Mesendoderm (in vitro differentiated cells): ENCODE results near the gene NR2F1-AS1.

Experiments used
- DNase-seq: peaks from one replicate; pipeline ENCODE4 v3.0.0; 2013
- H2AK5ac ChIP-seq: 2 replicates; pipeline ENCODE4 v1.6.1; 2013; ENCODE audit warnings: low read length, inconsistent platforms
- H2BK120ac ChIP-seq: 2 replicates; pipeline ENCODE4 v1.6.1; 2013; ENCODE audit warnings: low read depth, mild to moderate bottlenecking, low read length, moderate library complexity, mixed read lengths
- H2BK15ac ChIP-seq: replicated peaks from 2 replicates; pipeline ENCODE4 v1.6.1; 2013; ENCODE audit warnings: low read depth, mild to moderate bottlenecking, moderate library complexity
- H2BK5ac ChIP-seq: 2 replicates; pipeline ENCODE4 v1.6.1; 2013; ENCODE audit warnings: low read length, inconsistent platforms
- H3K18ac ChIP-seq: 2 replicates; pipeline ENCODE4 v1.6.1; 2013; ENCODE audit warnings: mild to moderate bottlenecking, low read length, mixed read lengths
- H3K23ac ChIP-seq: one replicate; pipeline ENCODE4 v1.6.1; 2013; ENCODE audit warnings: low read length
- H3K27ac ChIP-seq: 2 replicates; pipeline ENCODE4 v1.5.1; 2013; ENCODE audit warnings: low read depth, mild to moderate bottlenecking, inconsistent platforms, low read length, moderate library complexity
- H3K27me3 ChIP-seq: 2 replicates; pipeline ENCODE4 v1.6.1; 2013; ENCODE audit warnings: low read length, control low read depth, mild to moderate bottlenecking, inconsistent platforms; ENCODE audit not compliant: insufficient read depth, poor library complexity
- H3K36me3 ChIP-seq: 2 replicates; pipeline ENCODE4 v1.6.1; 2013; ENCODE audit warnings: low read length, inconsistent platforms; ENCODE audit not compliant: control insufficient read depth, insufficient read depth
- H3K4ac ChIP-seq: one replicate; pipeline ENCODE4 v1.6.1; 2013; ENCODE audit warnings: low read depth, mild to moderate bottlenecking, low read length, moderate library complexity
- H3K4me1 ChIP-seq: 2 replicates; pipeline ENCODE4 v1.6.1; 2013; ENCODE audit warnings: low read depth, low read length, inconsistent platforms; ENCODE audit not compliant: control insufficient read depth
- H3K4me2 ChIP-seq: 2 replicates; pipeline ENCODE4 v1.6.1; 2013; ENCODE audit warnings: low read length
- H3K4me3 ChIP-seq: 2 replicates; pipeline ENCODE4 v1.5.1; 2013; ENCODE audit warnings: mild to moderate bottlenecking, low read length
- H3K56ac ChIP-seq: one replicate; pipeline ENCODE4 v1.6.1; 2013; ENCODE audit warnings: low read length
- H3K79me1 ChIP-seq: 2 replicates; pipeline ENCODE4 v1.6.1; 2013; ENCODE audit warnings: low read length, inconsistent platforms
- H3K79me2 ChIP-seq: 2 replicates; pipeline ENCODE4 v1.6.1; 2013; ENCODE audit warnings: mild to moderate bottlenecking, low read length; ENCODE audit not compliant: control insufficient read depth, insufficient read depth
- H3K9ac ChIP-seq: 2 replicates; pipeline ENCODE4 v1.6.1; 2013; ENCODE audit warnings: low read length, inconsistent platforms
- H4K5ac ChIP-seq: one replicate; pipeline ENCODE4 v1.6.1; 2013; ENCODE audit warnings: low read length
- H4K8ac ChIP-seq: one replicate; pipeline ENCODE4 v1.6.1; 2013; ENCODE audit warnings: low read depth, mild to moderate bottlenecking, control low read depth, low read length, moderate library complexity
- WGBS: extraction: QIAGEN DNeasy Blood & Tissue Kit; methylation state at CpG from one replicate; pipeline ENCODE4 v1.1.7; 2013; ENCODE audit warnings: low lambda C conversion rate, missing lambda C conversion rate; ENCODE audit not compliant: insufficient coverage; ENCODE audit errors: extremely low coverage; 5-methylcytosine and 5-hydroxymethylcytosine counted together

Gene NR2F1-AS1

DNA sequence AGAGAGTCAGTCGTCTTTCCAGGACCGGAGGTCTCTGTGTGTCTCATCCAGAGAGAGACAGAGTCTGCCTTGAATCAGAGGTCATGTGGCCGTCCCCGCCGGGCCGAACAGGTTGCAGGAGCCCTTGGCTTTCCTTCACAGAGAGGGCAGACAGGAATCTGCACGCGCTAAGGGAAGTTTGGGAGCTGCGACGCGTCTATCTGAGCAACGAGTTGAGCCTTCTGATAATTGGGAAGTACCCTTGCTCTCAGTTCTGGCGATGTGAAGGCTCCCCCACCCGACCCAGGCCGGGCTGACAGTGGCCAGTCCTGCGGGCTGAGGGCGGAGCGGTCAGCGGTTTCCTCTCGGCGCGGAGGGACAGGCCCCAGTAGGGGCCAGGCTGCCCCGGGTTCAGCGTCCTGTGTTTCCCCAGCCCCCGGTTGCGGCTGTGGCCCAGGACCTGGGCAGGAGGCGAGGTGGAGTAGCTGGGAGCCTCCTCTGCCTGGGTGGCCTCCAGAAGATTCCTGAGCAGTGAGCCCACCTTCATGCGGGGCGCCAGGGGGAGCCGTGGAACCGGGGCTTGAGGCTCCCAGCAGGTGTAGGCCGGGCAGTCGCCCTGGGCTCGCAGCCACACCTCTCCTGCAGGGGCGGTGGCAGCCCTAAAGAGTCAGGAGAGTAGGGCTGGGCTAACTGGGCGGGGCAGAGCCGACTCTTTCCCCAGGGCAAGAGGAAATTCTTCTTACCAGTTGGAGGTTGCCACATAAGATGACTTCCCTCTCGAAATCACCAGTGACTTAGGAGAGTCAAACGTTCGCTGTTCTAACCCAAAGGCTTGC lies 15.9 kb upstream of the NR2F1-AS1 start:
- Histone ChIP-seq H3K18ac (no peak overlapping the region), H3K9ac (no peak overlapping the region), H2BK5ac (no peak overlapping the region), H3K27me3 (peaks cover 83% of the 10 kb centered on the region), H3K23ac (no peak overlapping the region), H3K56ac (no peak overlapping the region), H3K36me3 (no peaks in the 10 kb centered on the region), H2BK15ac (no peak overlapping the region), H3K79me2 (no peaks in the 10 kb centered on the region), H4K5ac (no peak overlapping the region), H3K4me3 (no peak overlapping the region), H3K4ac (no peak overlapping the region), H3K4me1 (peaks cover 5% of the 10 kb centered on the region), H2AK5ac (no peak overlapping the region), H3K4me2 (peak overlapping the region; percentile 14), H3K27ac (no peak overlapping the region), H3K79me1 (no peaks in the 10 kb centered on the region), H4K8ac (no peak overlapping the region), H2BK120ac (no peak overlapping the region)
- peak; percentile 86 for DNase-seq
- no CpG with 5 or more reads among the region's 40 CpGs for WGBS

DNA sequence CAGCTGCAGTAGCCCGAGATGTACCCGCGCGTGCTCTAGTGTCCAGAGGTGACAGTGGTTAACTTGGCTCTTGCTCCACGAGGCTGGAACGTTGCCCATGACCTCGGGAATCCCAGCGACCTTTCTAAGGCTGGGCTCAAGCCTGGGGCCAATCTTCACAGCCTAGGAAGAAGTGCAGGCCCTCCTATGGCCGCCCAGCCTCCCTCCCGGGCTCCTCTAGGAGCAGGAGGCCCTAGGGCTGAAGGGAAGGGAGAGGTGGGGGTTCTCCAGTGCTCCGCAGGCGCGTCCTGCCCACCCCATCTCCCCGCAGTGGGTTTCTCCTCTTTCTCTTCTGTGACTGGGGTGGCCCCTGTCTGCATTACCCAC lies 15.3 kb upstream of the NR2F1-AS1 start:
- H4K5ac ChIP-seq: no peak overlapping the region
- no peak overlapping the region for H3K4me3 ChIP-seq
- H3K36me3 ChIP-seq: no peaks in the 10 kb centered on the region
- H3K9ac ChIP-seq: no peak overlapping the region
- H3K79me1 ChIP-seq: no peaks in the 10 kb centered on the region
- H3K4ac ChIP-seq: no peak overlapping the region
- no peak overlapping the region for H3K56ac ChIP-seq
- DNase-seq: no peak
- no peak overlapping the region for H3K23ac ChIP-seq
- H3K4me1 ChIP-seq: peaks cover 4% of the 10 kb centered on the region
- H3K79me2 ChIP-seq: no peaks in the 10 kb centered on the region
- no peak overlapping the region for H2BK120ac ChIP-seq
- no peak overlapping the region for H2BK5ac ChIP-seq
- H3K27ac ChIP-seq: no peak overlapping the region
- WGBS: no CpG with 5 or more reads among the region's 14 CpGs
- no peak overlapping the region for H3K4me2 ChIP-seq
- peaks cover 84% of the 10 kb centered on the region for H3K27me3 ChIP-seq
- no peak overlapping the region for H3K18ac ChIP-seq
- no peak overlapping the region for H4K8ac ChIP-seq
- H2AK5ac ChIP-seq: no peak overlapping the region
- no peak overlapping the region for H2BK15ac ChIP-seq

DNA sequence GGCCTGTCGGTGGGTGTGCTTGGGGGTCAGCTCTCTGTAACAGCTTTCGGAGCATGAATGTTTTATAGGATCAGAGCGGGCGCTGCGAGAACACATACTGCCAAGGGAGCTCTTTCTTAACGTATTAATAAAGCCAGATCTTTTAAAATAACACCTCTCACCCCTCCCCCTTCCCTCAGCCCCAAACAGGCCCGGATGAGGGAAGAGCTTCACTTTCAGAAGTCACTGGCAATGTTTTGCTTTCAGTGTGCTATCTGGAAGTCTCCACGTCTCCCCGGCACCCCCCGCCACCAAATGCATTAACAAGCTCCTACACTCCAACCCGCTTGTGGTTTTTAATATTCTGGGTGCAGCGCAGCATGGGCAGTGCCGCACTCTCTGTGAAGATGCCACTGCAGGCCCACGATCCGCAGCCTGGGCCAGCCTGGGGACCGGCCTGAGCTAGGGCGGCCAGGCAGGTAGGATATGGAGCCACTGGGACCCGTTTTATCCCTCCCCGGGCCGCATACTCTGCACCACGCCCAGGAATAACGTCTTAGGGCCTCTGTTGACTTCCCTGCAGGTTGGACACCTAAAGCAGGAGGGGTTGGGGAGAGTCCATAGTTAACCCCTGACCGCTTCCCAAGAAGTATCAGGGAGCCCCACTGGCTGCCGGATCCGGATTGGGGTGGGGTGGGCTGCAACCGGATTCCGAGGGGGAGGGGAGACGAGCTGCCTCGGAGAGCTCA lies 14.6 kb upstream of the NR2F1-AS1 start:
- Histone ChIP-seq H3K23ac (no peak overlapping the region), H2BK5ac (no peak overlapping the region), H3K56ac (no peak overlapping the region), H3K4me1 (peaks cover 4% of the 10 kb centered on the region), H3K79me2 (no peaks in the 10 kb centered on the region), H4K5ac (no peak overlapping the region), H3K18ac (no peak overlapping the region), H3K9ac (no peak overlapping the region), H3K27ac (no peak overlapping the region), H3K79me1 (no peaks in the 10 kb centered on the region), H2BK15ac (no peak overlapping the region), H2AK5ac (no peak overlapping the region), H3K27me3 (peaks cover 83% of the 10 kb centered on the region), H3K4me3 (no peak overlapping the region), H4K8ac (no peak overlapping the region), H3K4ac (no peak overlapping the region), H2BK120ac (no peak overlapping the region), H3K36me3 (no peaks in the 10 kb centered on the region), H3K4me2 (no peak overlapping the region)
- no peak for DNase-seq
- no CpG with 5 or more reads among the region's 29 CpGs for WGBS

DNA sequence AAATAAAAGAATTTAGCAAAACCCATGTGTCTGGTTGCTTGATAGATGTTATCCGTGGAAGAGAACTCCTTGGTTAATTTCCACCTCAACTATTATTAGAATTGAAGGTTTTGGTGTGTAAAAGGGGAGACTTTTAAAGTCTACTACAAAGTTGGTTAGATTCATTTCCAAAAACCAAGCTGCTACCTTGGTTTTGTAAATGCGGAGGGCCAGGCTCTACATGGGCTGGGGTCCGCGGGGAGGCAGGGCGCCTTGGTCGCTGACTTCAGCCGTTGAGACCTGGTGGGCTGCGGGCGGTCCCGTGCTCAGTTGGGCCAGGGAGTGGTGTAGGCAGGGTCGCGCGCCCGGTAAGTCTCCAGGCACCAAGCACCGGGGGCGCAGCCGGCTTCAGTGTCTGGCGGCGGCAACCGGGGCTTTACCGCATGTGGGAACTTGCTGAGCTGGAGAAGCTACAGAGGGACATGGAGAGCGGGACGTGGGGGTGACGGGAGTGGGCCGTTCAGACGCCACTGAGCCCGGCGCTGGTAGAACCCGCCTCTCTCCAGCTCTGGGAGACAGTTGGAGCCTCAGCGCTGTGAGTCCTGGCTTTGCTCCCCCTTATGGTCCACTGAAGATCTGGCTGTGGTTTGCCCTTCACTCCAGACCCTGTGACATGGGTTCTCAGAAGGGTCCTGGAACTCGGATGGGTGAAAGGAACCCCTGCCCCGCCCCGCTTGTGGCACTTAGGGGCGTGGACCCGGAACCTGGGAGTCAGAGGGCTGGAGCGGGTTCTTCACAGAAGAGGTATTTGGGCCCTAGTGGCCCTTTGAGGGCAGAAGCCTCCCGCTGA lies 13.8 kb upstream of the NR2F1-AS1 start:
- Histone ChIP-seq H3K27ac (no peak overlapping the region), H3K27me3 (peaks cover 86% of the 10 kb centered on the region), H3K79me1 (no peaks in the 10 kb centered on the region), H4K5ac (no peak overlapping the region), H3K4me3 (no peak overlapping the region), H3K4me2 (no peak overlapping the region), H3K9ac (no peak overlapping the region), H4K8ac (no peak overlapping the region), H3K56ac (no peak overlapping the region), H2BK120ac (no peak overlapping the region), H3K23ac (no peak overlapping the region), H3K79me2 (no peaks in the 10 kb centered on the region), H2AK5ac (no peak overlapping the region), H3K18ac (no peak overlapping the region), H2BK15ac (no peak overlapping the region), H3K4ac (no peak overlapping the region), H2BK5ac (no peak overlapping the region), H3K36me3 (no peaks in the 10 kb centered on the region), H3K4me1 (peaks cover 4% of the 10 kb centered on the region)
- no CpG with 5 or more reads among the region's 37 CpGs for WGBS
- peak; percentile 70 for DNase-seq

DNA sequence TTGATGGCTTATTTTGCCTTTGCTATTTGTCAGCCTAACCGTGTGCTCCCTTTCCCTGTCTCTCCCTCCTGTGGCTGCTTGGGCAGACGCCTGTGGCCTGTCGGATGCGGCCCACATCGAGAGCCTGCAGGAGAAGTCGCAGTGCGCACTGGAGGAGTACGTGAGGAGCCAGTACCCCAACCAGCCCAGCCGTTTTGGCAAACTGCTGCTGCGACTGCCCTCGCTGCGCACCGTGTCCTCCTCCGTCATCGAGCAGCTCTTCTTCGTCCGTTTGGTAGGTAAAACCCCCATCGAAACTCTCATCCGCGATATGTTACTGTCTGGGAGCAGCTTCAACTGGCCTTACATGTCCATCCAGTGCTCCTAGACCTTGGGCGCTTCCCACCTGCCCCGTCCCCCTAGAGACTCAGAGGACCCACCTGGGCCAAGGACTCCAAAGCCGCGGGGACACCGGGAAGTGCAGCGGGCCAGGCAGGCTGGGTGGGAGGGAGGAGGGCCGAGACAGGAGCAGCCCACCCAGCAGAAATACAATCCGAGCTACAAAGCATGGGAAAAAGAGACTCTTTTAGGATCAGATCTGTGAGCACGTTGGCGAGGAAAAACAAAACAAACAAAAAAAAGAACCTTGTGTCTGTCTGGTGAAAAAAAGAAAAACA lies 12.6 kb upstream of the NR2F1-AS1 start:
- Histone ChIP-seq H3K56ac (no peak overlapping the region), H2AK5ac (no peak overlapping the region), H3K79me2 (no peaks in the 10 kb centered on the region), H3K27ac (no peak overlapping the region), H3K4me2 (no peak overlapping the region), H3K4ac (no peak overlapping the region), H2BK5ac (no peak overlapping the region), H3K27me3 (peaks cover 87% of the 10 kb centered on the region), H3K23ac (no peak overlapping the region), H2BK120ac (no peak overlapping the region), H3K9ac (no peak overlapping the region), H3K4me3 (no peak overlapping the region), H4K8ac (no peak overlapping the region), H3K4me1 (peaks cover 4% of the 10 kb centered on the region), H3K18ac (no peak overlapping the region), H3K36me3 (no peaks in the 10 kb centered on the region), H3K79me1 (no peaks in the 10 kb centered on the region), H4K5ac (no peak overlapping the region), H2BK15ac (no peak overlapping the region)
- no peak for DNase-seq
- no CpG with 5 or more reads among the region's 30 CpGs for WGBS
